ENCODE measurements around the gene HES3. TPM values are rescaled to one million over a fixed set of nuclear protein-coding genes. Genes with fewer than 3 reads are reported as not detected.

The HES3 gene
- total RNA-seq (2021; ENCODE audit: unreplicated experiment) (not detected), Bru-seq, nascent RNA (not detected), BruChase-seq, experiment 1, labeled RNA remaining after a 6-hour chase (not detected), BruChase-seq, experiment 2, labeled RNA remaining after a 2-hour chase (not detected)
- polyA plus RNA-seq (2012): not detected in 2 replicates
- long read RNA-seq: 0 reads

GRCh38 chr1:6243993-6244392 lies at the start of gene HES3:
Gene HES3 (plus strand): TSS chr1:6244179. CDS start chr1:6244366, 187 bp downstream.
- no peak within 1 kb of the TSS for H2AFZ ChIP-seq (ENCODE audit: low read depth, low read length, poor library complexity, severe bottlenecking)
- H3K9me2 ChIP-seq (ENCODE audit: insufficient read depth): no peaks in the 10 kb centered on the region
- H3K27me3 ChIP-seq (ENCODE audit: insufficient read depth, low read length): no peaks in the 10 kb centered on the region
- peaks cover 19 to 47% of the 10 kb centered on the region in 2 experiments; a peak in 3 of 4 replicates for H3K4me1 ChIP-seq (ENCODE audit: control insufficient read depth in 1 of 2, insufficient read depth in 2 of 2, low read length in 2 of 2)
- POLR2A ChIA-PET: no interaction called here
- BruUV-seq (replicated peaks): no TSS peak
- DNase-seq (ENCODE audit: low read depth, low spot score) (no peak), ATAC-seq (no peak)
- H3K4me2 ChIP-seq (ENCODE audit: low read length): peak within 1 kb of the TSS; percentile 90
- no peaks in the 10 kb centered on the region for H3K9me3 ChIP-seq (ENCODE audit: control insufficient read depth in 1 of 2, insufficient read depth in 1 of 2, low read depth in 1 of 2, low read length in 2 of 2)
- no peaks in the 10 kb centered on the region for H3K79me2 ChIP-seq (ENCODE audit: insufficient read depth, low read length)
- no peaks in the 10 kb centered on the region for H4K20me1 ChIP-seq (ENCODE audit: insufficient read depth)
- CTCF ChIA-PET: interaction anchor here (1.4 to 3.7 kb wide), 2 partner anchors 38 to 133 kb away, joined by 4 to 29 read pairs; partner anchors contain the start of gene RNF207
- TF ChIP-seq POLR2AphosphoS5 (IDR thresholded peaks at IDR 0.05; ENCODE audit: low read depth, low read length) (no peak), ZBTB33 (IDR thresholded peaks at IDR 0.05; ENCODE audit: extremely low read depth, insufficient replicate concordance, low read length) (no peak), CBX3 (IDR thresholded peaks at IDR 0.05; ENCODE audit: low read depth) (no peak), POLR2A (IDR thresholded peaks at IDR 0.05; ENCODE audit: borderline replicate concordance, extremely low read depth, insufficient read depth, insufficient read length) (no peak), TCF7L2 (IDR thresholded peaks at IDR 0.05; ENCODE audit: borderline replicate concordance, extremely low read depth, insufficient read depth, insufficient read length) (no peak), ATF3 (IDR thresholded peaks at IDR 0.05) (no peak), ELF1 (IDR thresholded peaks at IDR 0.05; ENCODE audit: borderline replicate concordance, low read depth) (no peak), FOSL1 (IDR thresholded peaks at IDR 0.05; ENCODE audit: low read depth) (no peak), JUND (IDR thresholded peaks at IDR 0.05) (no peak)
- H3K27ac ChIP-seq (ENCODE audit: low read depth, low read length): no peak within 1 kb of the TSS
- RAD21 ChIA-PET (ENCODE audit: low non-redundant PET in 1 of 2, low total read pairs in 2 of 2, uncharacterized antibody in 2 of 2, unreplicated experiment in 2 of 2): no interaction called here
- intact Hi-C loops (cut with micrococcal nuclease): loop anchor here (2.0 kb wide), 2 partner anchors 39 to 135 kb away; no protein-coding TSS in a partner anchor
- H3K36me3 ChIP-seq (ENCODE audit: control insufficient read depth in 1 of 2, insufficient read depth in 2 of 2, low read length in 2 of 2): no peaks in the 10 kb centered on the region
- H3K9ac ChIP-seq (ENCODE audit: low read length): no peak within 1 kb of the TSS
- no peak within 1 kb of the TSS for H3K4me3 ChIP-seq (replicated peaks in 1 of 2; ENCODE audit: low read depth in 1 of 2, low read length in 2 of 2)
